Activated CD4-positive, alpha-beta memory T cell treated with anti-CD3 and anti-CD28 coated beads for 36 hours (primary cell): ENCODE measurements around the gene MAD1L1. TPM values are rescaled to one million over a fixed set of nuclear protein-coding genes. Genes with fewer than 3 reads are reported as not detected.
"Not testable (repeated sequence)": the region's sequence is repeated elsewhere in the genome, so short reads cannot be mapped to it uniquely, and the experiment has no call there.

Experiments used
- CTCF ChIA-PET: fragments of 350-600 bp; sonication (Branson Sonifier 250); formaldehyde crosslinking; loops from one replicate; lab custom pipeline; 2021; ENCODE audit warnings: antibody characterized with exemption, inconsistent platforms; lab: Charles Lee
- POLR2A ChIA-PET: fragments of 350-600 bp; sonication (Branson Sonifier 250); formaldehyde crosslinking; loops from one replicate; lab custom pipeline; 2021; ENCODE audit warnings: antibody characterized with exemption; lab: Charles Lee
- DNase-seq: peaks from one replicate; pipeline ENCODE4 v3.0.0-alpha.2; 2020
- H3K27ac Mint-ChIP-seq: one replicate; pipeline ENCODE4 v1.8.0; 2021; ENCODE audit warnings: mixed read lengths
- H3K27me3 Mint-ChIP-seq: one replicate; pipeline ENCODE4 v1.8.0; 2021; ENCODE audit warnings: mixed read lengths
- H3K36me3 Mint-ChIP-seq: one replicate; pipeline ENCODE4 v1.8.0; 2021; ENCODE audit warnings: mixed read lengths
- H3K4me1 Mint-ChIP-seq: one replicate; pipeline ENCODE4 v1.8.0; 2021; ENCODE audit warnings: low read depth, mixed read lengths
- H3K4me3 Mint-ChIP-seq: one replicate; pipeline ENCODE4 v1.8.0; 2021; ENCODE audit warnings: mild to moderate bottlenecking, mixed read lengths
- H3K9me3 Mint-ChIP-seq: one replicate; pipeline ENCODE4 v1.8.0; 2021; ENCODE audit warnings: mixed read lengths
- intact Hi-C: fragments of 100-400 bp; cut with micrococcal nuclease; formaldehyde crosslinking; loops from one replicate; pipeline ENCODE4 v1.15.1; 2023
- total RNA-seq, 2 experiments: library from RNA; stranded (reverse); gene quantifications; one replicate each; pipeline ENCODE4 v1.2.3, GENCODE V29; 2021

MAD1L1 gene
- total RNA-seq, 2 experiments from 2014 or later: 44.4 to 47.8 TPM

- H3K4me1 Mint-ChIP-seq: peaks cover 15% of the 10 kb centered on the region
- DNase-seq: no peak
- no peaks in the 10 kb centered on the region for H3K27me3 Mint-ChIP-seq
- POLR2A ChIA-PET: no interaction called here
- H3K27ac Mint-ChIP-seq: no peak overlapping the region
- H3K9me3 Mint-ChIP-seq: no peaks in the 10 kb centered on the region
- no peak overlapping the region for H3K4me3 Mint-ChIP-seq
- intact Hi-C loops: loop anchor here (1.0 kb wide), 1 partner anchor 7 kb away; no protein-coding TSS in a partner anchor
- CTCF ChIA-PET: no interaction called here
- peaks cover 13% of the 10 kb centered on the region for H3K36me3 Mint-ChIP-seq
These were observed 300.8 kb downstream of the MAD1L1 start for GRCh38 chr7:1931951-1932270.

- Mint-ChIP-seq H3K4me3 (no peak overlapping the region), H3K9me3 (no peaks in the 10 kb centered on the region), H3K27ac (no peak overlapping the region), H3K4me1 (peaks cover 21% of the 10 kb centered on the region), H3K27me3 (no peaks in the 10 kb centered on the region), H3K36me3 (peaks cover 13% of the 10 kb centered on the region)
- no peak for DNase-seq
- intact Hi-C loops: loop anchor here (1.0 kb wide), 1 partner anchor 8 kb away; no protein-coding TSS in a partner anchor
- POLR2A ChIA-PET: no interaction called here
- CTCF ChIA-PET: no interaction called here
These were observed 301.3 kb downstream of the MAD1L1 start for GRCh38 chr7:1931256-1931950.

GRCh38 chr7:1930381-1931065 lies 302.2 kb downstream of the MAD1L1 start:
- ChIA-PET POLR2A (no interaction called here), CTCF (no interaction called here)
- H3K36me3 Mint-ChIP-seq: peaks cover 13% of the 10 kb centered on the region
- no peak overlapping the region for H3K4me3 Mint-ChIP-seq
- no peak overlapping the region for H3K27ac Mint-ChIP-seq
- intact Hi-C loops: loop anchor here (1.0 kb wide), 1 partner anchor 9 kb away; no protein-coding TSS in a partner anchor
- peaks cover 29% of the 10 kb centered on the region for H3K4me1 Mint-ChIP-seq
- H3K9me3 Mint-ChIP-seq: no peaks in the 10 kb centered on the region
- H3K27me3 Mint-ChIP-seq: no peaks in the 10 kb centered on the region
- no peak for DNase-seq

GRCh38 chr7:1929349-1929925 lies 303.3 kb downstream of the MAD1L1 start:
- peaks cover 38% of the 10 kb centered on the region for H3K4me1 Mint-ChIP-seq
- H3K4me3 Mint-ChIP-seq, DNase-seq, POLR2A ChIA-PET, H3K9me3 Mint-ChIP-seq, H3K27ac Mint-ChIP-seq, CTCF ChIA-PET, H3K27me3 Mint-ChIP-seq: not testable (repeated sequence)
- intact Hi-C loops: loop anchor here (10.0 kb wide), 2 partner anchors 355 to 385 kb away; partner anchors contain the start of genes PSMG3 and SNX8
- peaks cover 12% of the 10 kb centered on the region for H3K36me3 Mint-ChIP-seq

GRCh38 chr7:1928645-1929348 lies 303.9 kb downstream of the MAD1L1 start:
- Mint-ChIP-seq H3K36me3 (peaks cover 13% of the 10 kb centered on the region), H3K27me3 (peaks cover 3% of the 10 kb centered on the region), H3K9me3 (no peaks in the 10 kb centered on the region), H3K4me1 (peaks cover 44% of the 10 kb centered on the region), H3K4me3 (no peak overlapping the region), H3K27ac (no peak overlapping the region)
- POLR2A ChIA-PET: no interaction called here
- DNase-seq: no peak
- intact Hi-C loops: loop anchor here (10.0 kb wide), 2 partner anchors 354 to 386 kb away; partner anchors contain the start of genes PSMG3 and SNX8
- CTCF ChIA-PET: no interaction called here

GRCh38 chr7:1927937-1928644 lies 304.7 kb downstream of the MAD1L1 start:
- peaks cover 14% of the 10 kb centered on the region for H3K36me3 Mint-ChIP-seq
- POLR2A ChIA-PET: no interaction called here
- DNase-seq: no peak
- H3K4me1 Mint-ChIP-seq: peaks cover 47% of the 10 kb centered on the region
- intact Hi-C loops: loop anchor here (10.0 kb wide), 2 partner anchors 353 to 387 kb away; partner anchors contain the start of genes PSMG3 and SNX8
- H3K4me3 Mint-ChIP-seq: no peak overlapping the region
- peaks cover 3% of the 10 kb centered on the region for H3K27me3 Mint-ChIP-seq
- CTCF ChIA-PET: no interaction called here
- no peaks in the 10 kb centered on the region for H3K9me3 Mint-ChIP-seq
- no peak overlapping the region for H3K27ac Mint-ChIP-seq

GRCh38 chr7:1926908-1927306 lies 305.8 kb downstream of the MAD1L1 start:
- Mint-ChIP-seq H3K4me1 (peaks cover 59% of the 10 kb centered on the region), H3K9me3 (no peaks in the 10 kb centered on the region), H3K4me3 (no peak overlapping the region), H3K36me3 (peaks cover 7% of the 10 kb centered on the region), H3K27me3 (peaks cover 3% of the 10 kb centered on the region), H3K27ac (no peak overlapping the region)
- intact Hi-C loops: loop anchor here (1.0 to 10.0 kb wide), 3 partner anchors 13 to 388 kb away; partner anchors contain the start of genes PSMG3 and SNX8
- DNase-seq: no peak
- POLR2A ChIA-PET: interaction anchor here (2.0 kb wide), 1 partner anchor 13 kb away, joined by 10 read pairs; no protein-coding TSS in a partner anchor
- CTCF ChIA-PET: no interaction called here

GRCh38 chr7:1925973-1926907 lies 306.5 kb downstream of the MAD1L1 start:
- peak; percentile 52 for DNase-seq
- CTCF ChIA-PET: interaction anchor here (0.7 to 1.0 kb wide), 2 partner anchors 112 to 1560 kb away, joined by 4 read pairs; no protein-coding TSS in a partner anchor
- Mint-ChIP-seq H3K9me3 (no peaks in the 10 kb centered on the region), H3K36me3 (peaks cover 6% of the 10 kb centered on the region), H3K4me3 (no peak overlapping the region), H3K27ac (no peak overlapping the region), H3K27me3 (peaks cover 3% of the 10 kb centered on the region), H3K4me1 (peaks cover 63% of the 10 kb centered on the region)
- intact Hi-C loops: loop anchor here (1.0 to 10.0 kb wide), 3 partner anchors 14 to 389 kb away; partner anchors contain the start of genes PSMG3 and SNX8
- POLR2A ChIA-PET: interaction anchor here (2.0 kb wide), 1 partner anchor 14 kb away, joined by 10 read pairs; no protein-coding TSS in a partner anchor

GRCh38 chr7:1925349-1925748 lies 307.4 kb downstream of the MAD1L1 start:
- CTCF ChIA-PET: interaction anchor here (1.0 kb wide), 1 partner anchor 113 kb away, joined by 4 read pairs; no protein-coding TSS in a partner anchor
- POLR2A ChIA-PET: interaction anchor here (2.0 kb wide), 1 partner anchor 15 kb away, joined by 10 read pairs; no protein-coding TSS in a partner anchor
- H3K27me3 Mint-ChIP-seq: peaks cover 3% of the 10 kb centered on the region
- peaks cover 70% of the 10 kb centered on the region for H3K4me1 Mint-ChIP-seq
- no peaks in the 10 kb centered on the region for H3K9me3 Mint-ChIP-seq
- peak; percentile 29 for DNase-seq
- H3K4me3 Mint-ChIP-seq: no peak overlapping the region
- intact Hi-C loops: loop anchor here (10.0 kb wide), 2 partner anchors 351 to 389 kb away; partner anchors contain the start of genes PSMG3 and SNX8
- no peak overlapping the region for H3K27ac Mint-ChIP-seq
- H3K36me3 Mint-ChIP-seq: peaks cover 6% of the 10 kb centered on the region

- no peak for DNase-seq
- peaks cover 6% of the 10 kb centered on the region for H3K36me3 Mint-ChIP-seq
- H3K4me3 Mint-ChIP-seq: no peak overlapping the region
- POLR2A ChIA-PET: no interaction called here
- H3K4me1 Mint-ChIP-seq: peaks cover 80% of the 10 kb centered on the region
- CTCF ChIA-PET: no interaction called here
- no peak overlapping the region for H3K27ac Mint-ChIP-seq
- no peaks in the 10 kb centered on the region for H3K9me3 Mint-ChIP-seq
- intact Hi-C loops: loop anchor here (10.0 kb wide), 2 partner anchors 350 to 390 kb away; partner anchors contain the start of genes PSMG3 and SNX8
- H3K27me3 Mint-ChIP-seq: peaks cover 3% of the 10 kb centered on the region
These were observed 308.4 kb downstream of the MAD1L1 start for GRCh38 chr7:1924258-1924817.
